Activated CD4-positive, alpha-beta memory T cell treated with anti-CD3 and anti-CD28 coated beads, Interleukin-2, amount 10 ng/mL, durations not matched to agents 7 days and 5 days (primary cell): ENCODE measurements around the gene SCFD1. TPM values are rescaled to one million over a fixed set of nuclear protein-coding genes. Genes with fewer than 3 reads are reported as not detected.
"Not testable (repeated sequence)": the region's sequence is repeated elsewhere in the genome, so short reads cannot be mapped to it uniquely, and the experiment has no call there.

Source experiments
- CTCF ChIA-PET: fragments of 350-600 bp; sonication (Branson Sonifier 250); formaldehyde crosslinking; loops from one replicate; lab custom pipeline; 2021; ENCODE audit warnings: antibody characterized with exemption, inconsistent platforms; lab: Charles Lee
- POLR2A ChIA-PET: fragments of 350-600 bp; sonication (Branson Sonifier 250); formaldehyde crosslinking; loops from one replicate; lab custom pipeline; 2021; ENCODE audit warnings: antibody characterized with exemption; lab: Charles Lee
- DNase-seq: peaks from one replicate; pipeline ENCODE4 v3.0.0-alpha.2; 2020
- H3K27ac Mint-ChIP-seq: one replicate; pipeline ENCODE4 v1.8.0; 2021; ENCODE audit warnings: mild to moderate bottlenecking, mixed read lengths
- H3K27me3 Mint-ChIP-seq: one replicate; pipeline ENCODE4 v1.8.0; 2021; ENCODE audit warnings: mixed read lengths
- H3K36me3 Mint-ChIP-seq: one replicate; pipeline ENCODE4 v1.8.0; 2021; ENCODE audit warnings: low read depth, mixed read lengths
- H3K4me1 Mint-ChIP-seq: one replicate; pipeline ENCODE4 v1.8.0; 2021; ENCODE audit warnings: mixed read lengths
- H3K4me3 Mint-ChIP-seq: one replicate; pipeline ENCODE4 v1.8.0; 2021; ENCODE audit warnings: mild to moderate bottlenecking, mixed read lengths
- H3K9me3 Mint-ChIP-seq: one replicate; pipeline ENCODE4 v1.8.0; 2021; ENCODE audit warnings: mixed read lengths
- total RNA-seq, 2 experiments: library from RNA; stranded (reverse); gene quantifications; one replicate each; pipeline ENCODE4 v1.2.3, GENCODE V29; 2021

SCFD1 gene
- total RNA-seq, 2 experiments from 2014 or later, result 61.8 to 65.4 TPM

- no peak for DNase-seq
- peak overlapping the region; percentile 87 for H3K4me3 Mint-ChIP-seq
- POLR2A ChIA-PET, result interaction anchor here (1.0 to 4.3 kb wide), 10 partner anchors 9 to 797 kb away, joined by 3 to 44 read pairs (median 11); partner anchors contain the start of genes G2E3, HEATR5A and HECTD1
- no peaks in the 10 kb centered on the region for H3K27me3 Mint-ChIP-seq
- CTCF ChIA-PET, result interaction anchor here (0.9 to 2.0 kb wide), 6 partner anchors 9 to 353 kb away, joined by 3 to 6 read pairs (median 3); no protein-coding TSS in a partner anchor
- peaks cover 47% of the 10 kb centered on the region for H3K4me1 Mint-ChIP-seq
- peaks cover 30% of the 10 kb centered on the region for H3K36me3 Mint-ChIP-seq
- no peaks in the 10 kb centered on the region for H3K9me3 Mint-ChIP-seq
- no peak overlapping the region for H3K27ac Mint-ChIP-seq
Measured at GRCh38 chr14:30623412-30624131, 1.5 kb downstream of the SCFD1 start.

DNA sequence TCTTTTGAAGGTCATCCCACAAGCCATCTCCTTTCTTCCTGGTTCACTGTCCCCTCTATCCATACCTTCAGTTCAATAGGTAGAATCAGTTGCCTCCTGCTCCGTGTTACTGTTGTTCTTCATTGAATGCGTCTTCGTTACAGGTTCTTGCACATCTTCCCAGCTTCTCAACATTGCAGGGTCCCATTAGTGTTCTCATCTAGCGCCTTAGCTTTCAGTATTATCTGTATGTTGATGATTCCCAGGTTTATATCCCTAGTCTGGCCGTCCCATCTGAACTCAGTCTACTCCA lies 2.0 kb downstream of the SCFD1 start:
- DNase-seq, result no peak
- POLR2A ChIA-PET, result interaction anchor here (1.0 to 4.3 kb wide), 2 partner anchors 15 to 65 kb away, joined by 5 to 44 read pairs; partner anchors contain the start of gene G2E3
- Mint-ChIP-seq H3K36me3 (peaks cover 30% of the 10 kb centered on the region), H3K4me1 (peaks cover 47% of the 10 kb centered on the region), H3K27me3 (no peaks in the 10 kb centered on the region), H3K4me3 (peak overlapping the region; percentile 18), H3K27ac (no peak overlapping the region), H3K9me3 (no peaks in the 10 kb centered on the region)
- CTCF ChIA-PET, result interaction anchor here (1.1 kb wide), 1 partner anchor 21 kb away, joined by 3 read pairs; no protein-coding TSS in a partner anchor

- DNase-seq, result no peak
- no peaks in the 10 kb centered on the region for H3K27me3 Mint-ChIP-seq
- peaks cover 29% of the 10 kb centered on the region for H3K36me3 Mint-ChIP-seq
- H3K27ac Mint-ChIP-seq, result no peak overlapping the region
- CTCF ChIA-PET, result no interaction called here
- POLR2A ChIA-PET, result interaction anchor here (0.6 kb wide), 1 partner anchor 1849 kb away, joined by 3 read pairs; no protein-coding TSS in a partner anchor
- peaks cover 40% of the 10 kb centered on the region for H3K4me1 Mint-ChIP-seq
- H3K9me3 Mint-ChIP-seq, result no peaks in the 10 kb centered on the region
- H3K4me3 Mint-ChIP-seq, result no peak overlapping the region
Measured at GRCh38 chr14:30625533-30625932, 3.4 kb downstream of the SCFD1 start.

DNA sequence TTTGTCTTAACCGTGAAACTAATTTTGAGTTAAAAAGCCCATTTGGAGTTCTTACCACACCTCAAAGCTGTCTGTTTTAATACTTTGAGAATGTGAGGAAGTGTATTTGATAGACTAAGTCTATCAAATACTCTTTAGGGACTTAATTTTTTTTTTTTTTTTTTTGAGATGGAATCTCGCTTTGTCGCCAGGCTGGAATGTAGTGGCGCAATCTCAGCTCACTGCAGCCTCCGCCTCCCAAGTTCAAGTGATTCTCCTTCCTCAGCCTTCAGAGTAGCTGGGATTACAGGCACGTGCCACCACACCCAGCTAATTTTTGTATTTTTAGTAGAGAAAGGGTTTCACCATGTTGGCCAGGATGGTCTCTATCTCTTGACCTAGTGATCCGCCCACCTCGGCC lies 7.3 kb downstream of the SCFD1 start:
- H3K9me3 Mint-ChIP-seq, H3K4me3 Mint-ChIP-seq, POLR2A ChIA-PET, H3K27me3 Mint-ChIP-seq, H3K27ac Mint-ChIP-seq, DNase-seq: not testable (repeated sequence)
- Mint-ChIP-seq H3K36me3 (peaks cover 34% of the 10 kb centered on the region), H3K4me1 (peaks cover 18% of the 10 kb centered on the region)
- CTCF ChIA-PET, result interaction anchor here (0.6 kb wide), 1 partner anchor 23 kb away, joined by 4 read pairs; no protein-coding TSS in a partner anchor

GRCh38 chr14:30630248-30630647 lies 8.1 kb downstream of the SCFD1 start:
- no peak overlapping the region for H3K4me3 Mint-ChIP-seq
- ChIA-PET POLR2A (interaction anchor here (1.0 kb wide), 2 partner anchors 8 to 9 kb away, joined by 3 to 5 read pairs; partner anchors contain the start of gene SCFD1), CTCF (no interaction called here)
- H3K27me3 Mint-ChIP-seq, result no peaks in the 10 kb centered on the region
- H3K9me3 Mint-ChIP-seq, result no peaks in the 10 kb centered on the region
- peaks cover 13% of the 10 kb centered on the region for H3K4me1 Mint-ChIP-seq
- DNase-seq, result no peak
- H3K36me3 Mint-ChIP-seq, result peaks cover 33% of the 10 kb centered on the region
- H3K27ac Mint-ChIP-seq, result no peak overlapping the region

DNA sequence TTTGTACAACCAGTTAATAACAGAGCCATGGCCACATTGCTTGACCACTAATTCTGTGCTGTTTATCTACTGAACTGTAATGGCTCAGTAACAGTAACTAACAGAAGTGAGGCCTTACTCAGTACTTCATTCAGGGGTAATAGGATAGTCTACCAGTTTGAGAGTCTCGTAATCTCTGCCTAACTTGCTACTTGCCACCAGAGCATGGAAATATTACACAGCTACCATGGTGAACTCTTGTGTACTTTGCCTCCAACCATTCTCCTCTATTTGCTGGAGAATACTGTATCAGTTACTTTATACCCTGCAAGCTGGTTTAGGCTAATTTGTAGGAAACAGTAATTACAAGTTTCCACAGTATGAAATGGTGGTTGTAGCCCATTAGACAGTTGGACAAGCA lies 10.6 kb downstream of the SCFD1 start:
- Mint-ChIP-seq H3K27ac (no peak overlapping the region), H3K9me3 (no peaks in the 10 kb centered on the region), H3K4me3 (no peak overlapping the region), H3K36me3 (peaks cover 43% of the 10 kb centered on the region), H3K4me1 (peaks cover 7% of the 10 kb centered on the region), H3K27me3 (no peaks in the 10 kb centered on the region)
- ChIA-PET CTCF (no interaction called here), POLR2A (interaction anchor here (1.0 to 1.3 kb wide), 2 partner anchors 10 to 11 kb away, joined by 4 to 16 read pairs; partner anchors contain the start of gene SCFD1)
- no peak for DNase-seq

DNA sequence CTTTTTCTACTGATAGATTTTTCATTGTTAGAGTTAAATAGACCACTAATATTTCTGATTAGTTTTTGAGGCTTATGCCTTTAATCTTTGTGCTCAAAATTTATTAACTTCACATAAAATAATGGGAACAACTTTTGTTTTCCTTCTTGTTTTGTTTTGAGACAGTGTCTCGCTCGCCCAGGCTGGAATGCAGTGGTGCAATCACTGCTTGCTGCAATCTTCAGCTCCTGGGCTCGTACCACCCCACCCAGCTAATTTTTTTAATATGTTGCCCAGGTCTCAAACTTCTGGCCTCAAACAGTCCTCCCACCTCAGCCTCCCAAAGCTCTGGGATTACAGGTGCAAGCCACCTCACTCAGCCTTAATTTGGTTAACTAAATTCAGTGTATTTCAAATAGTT lies 16.8 kb downstream of the SCFD1 start:
- Mint-ChIP-seq H3K27me3 (no peaks in the 10 kb centered on the region), H3K9me3 (no peaks in the 10 kb centered on the region), H3K36me3 (peaks cover 42% of the 10 kb centered on the region), H3K4me1 (no peaks in the 10 kb centered on the region), H3K4me3 (no peak overlapping the region), H3K27ac (no peak overlapping the region)
- CTCF ChIA-PET, result no interaction called here
- POLR2A ChIA-PET, result interaction anchor here (1.4 kb wide), 1 partner anchor 9 kb away, joined by 3 read pairs; no protein-coding TSS in a partner anchor
- no peak for DNase-seq

GRCh38 chr14:30641207-30641606 lies 19.1 kb downstream of the SCFD1 start:
- H3K9me3 Mint-ChIP-seq, result no peaks in the 10 kb centered on the region
- no peak overlapping the region for H3K4me3 Mint-ChIP-seq
- no peaks in the 10 kb centered on the region for H3K27me3 Mint-ChIP-seq
- CTCF ChIA-PET, result no interaction called here
- POLR2A ChIA-PET, result no interaction called here
- no peaks in the 10 kb centered on the region for H3K4me1 Mint-ChIP-seq
- H3K36me3 Mint-ChIP-seq, result peaks cover 51% of the 10 kb centered on the region
- DNase-seq, result no peak
- no peak overlapping the region for H3K27ac Mint-ChIP-seq

- H3K4me3 Mint-ChIP-seq, H3K4me1 Mint-ChIP-seq, H3K27ac Mint-ChIP-seq, POLR2A ChIA-PET, DNase-seq, H3K9me3 Mint-ChIP-seq, H3K27me3 Mint-ChIP-seq: not testable (repeated sequence)
- H3K36me3 Mint-ChIP-seq, result peaks cover 46% of the 10 kb centered on the region
- CTCF ChIA-PET, result interaction anchor here (1.5 kb wide), 1 partner anchor 21 kb away, joined by 3 read pairs; no protein-coding TSS in a partner anchor
Measured at GRCh38 chr14:30644462-30644861, 22.3 kb downstream of the SCFD1 start.

GRCh38 chr14:30645600-30645999 lies 23.5 kb downstream of the SCFD1 start:
- DNase-seq, result no peak
- Mint-ChIP-seq H3K4me1 (no peaks in the 10 kb centered on the region), H3K4me3 (no peak overlapping the region), H3K27ac (no peak overlapping the region), H3K36me3 (peaks cover 45% of the 10 kb centered on the region), H3K27me3 (no peaks in the 10 kb centered on the region), H3K9me3 (no peaks in the 10 kb centered on the region)
- ChIA-PET CTCF (no interaction called here), POLR2A (interaction anchor here (1.6 kb wide), 1 partner anchor 24 kb away, joined by 6 read pairs; the partner anchor contains the start of gene SCFD1)

GRCh38 chr14:30648471-30648870 lies 26.4 kb downstream of the SCFD1 start:
- H3K4me1 Mint-ChIP-seq, result no peaks in the 10 kb centered on the region
- H3K9me3 Mint-ChIP-seq, result no peaks in the 10 kb centered on the region
- ChIA-PET POLR2A (interaction anchor here (1.1 kb wide), 1 partner anchor 26 kb away, joined by 3 read pairs; the partner anchor contains the start of gene SCFD1), CTCF (interaction anchor here (0.9 kb wide), 1 partner anchor 9 kb away, joined by 6 read pairs; no protein-coding TSS in a partner anchor)
- peaks cover 52% of the 10 kb centered on the region for H3K36me3 Mint-ChIP-seq
- H3K27ac Mint-ChIP-seq, result no peak overlapping the region
- H3K27me3 Mint-ChIP-seq, result no peaks in the 10 kb centered on the region
- DNase-seq, result no peak
- no peak overlapping the region for H3K4me3 Mint-ChIP-seq

GRCh38 chr14:30651937-30652336 lies 29.8 kb downstream of the SCFD1 start:
- no peak overlapping the region for H3K27ac Mint-ChIP-seq
- peaks cover 26% of the 10 kb centered on the region for H3K36me3 Mint-ChIP-seq
- ChIA-PET CTCF (no interaction called here), POLR2A (no interaction called here)
- no peak overlapping the region for H3K4me3 Mint-ChIP-seq
- no peaks in the 10 kb centered on the region for H3K27me3 Mint-ChIP-seq
- no peaks in the 10 kb centered on the region for H3K9me3 Mint-ChIP-seq
- DNase-seq, result no peak
- no peaks in the 10 kb centered on the region for H3K4me1 Mint-ChIP-seq

- CTCF ChIA-PET, result interaction anchor here (0.6 to 2.1 kb wide), 2 partner anchors 33 to 1375 kb away, joined by 3 to 6 read pairs; partner anchors contain the start of gene SCFD1
- Mint-ChIP-seq H3K36me3 (peaks cover 24% of the 10 kb centered on the region), H3K9me3 (no peaks in the 10 kb centered on the region), H3K27ac (no peak overlapping the region), H3K27me3 (no peaks in the 10 kb centered on the region), H3K4me1 (no peaks in the 10 kb centered on the region), H3K4me3 (no peak overlapping the region)
- DNase-seq, result no peak
- POLR2A ChIA-PET, result interaction anchor here (0.9 to 1.0 kb wide), 2 partner anchors 33 to 371 kb away, joined by 3 to 5 read pairs; partner anchors contain the start of genes SCFD1 and STRN3
Measured at GRCh38 chr14:30655124-30655523, 33.0 kb downstream of the SCFD1 start.
